Esophagus mucosa (tissue), 1 donor: ENCODE results near the gene KATNIP. TPM values are rescaled to one million over a fixed set of nuclear protein-coding genes. Genes with fewer than 3 reads are reported as not detected.

Experiments
- ATAC-seq: fragments of 200-7000 bp; cut with Tn5 transposase; one replicate; pipeline ENCODE4 v1.9.1; 2020
- total RNA-seq: library from RNA; stranded (reverse); gene quantifications from one replicate; pipeline ENCODE4 v1.2.4, GENCODE V29; 2023
- donor health status: DM: yes; HTN: yes; CAD: no.

The KATNIP gene
- total RNA-seq, 1 donor from 2014 or later = 21.0 TPM

- no peak for ATAC-seq
These were observed 35.3 kb downstream of the KATNIP start for GRCh38 chr16:27585200-27585599.

GRCh38 chr16:27586711-27587110, 36.8 kb downstream of the KATNIP start:
- no peak for ATAC-seq

DNA sequence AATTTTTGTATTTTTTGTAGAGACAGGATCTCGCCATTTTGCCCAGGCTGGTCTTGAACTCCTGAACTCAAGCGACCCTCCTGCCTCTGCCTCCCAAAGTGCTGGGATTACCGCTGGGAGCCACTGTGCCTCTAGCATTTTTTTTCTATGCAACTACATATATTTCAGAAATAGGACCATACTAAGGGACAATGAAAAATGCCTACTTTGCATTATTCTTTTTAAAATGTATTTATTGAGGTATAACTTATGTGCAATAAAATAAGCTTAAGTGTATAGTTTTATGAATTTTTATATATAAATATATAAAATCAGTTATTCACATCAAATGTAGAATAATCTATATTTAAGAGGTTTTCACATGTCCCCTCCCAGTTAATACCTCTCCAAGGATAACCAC, 38.1 kb downstream of the KATNIP start:
- ATAC-seq = no peak

DNA sequence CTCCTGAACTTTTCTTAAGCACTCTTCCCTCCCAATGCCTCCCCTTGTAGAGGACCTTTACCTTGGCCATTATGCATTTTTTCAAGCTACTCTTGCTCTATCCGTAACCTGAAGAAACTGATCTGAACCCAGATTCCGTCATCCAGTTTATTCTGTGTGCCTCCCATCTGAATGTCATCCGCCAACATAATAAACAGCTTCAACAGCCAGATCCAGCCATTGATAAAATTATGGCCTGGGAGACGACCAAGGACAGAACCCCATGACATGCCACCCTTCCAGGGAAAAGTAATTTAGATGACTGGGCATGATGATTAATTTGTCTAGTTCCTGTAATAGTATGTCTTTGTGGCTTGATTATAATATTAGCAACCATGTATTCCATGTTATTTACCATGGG, 41.9 kb downstream of the KATNIP start:
- ATAC-seq = no peak

GRCh38 chr16:27595475-27595874, 45.5 kb downstream of the KATNIP start:
- ATAC-seq = no peak

GRCh38 chr16:27595993-27596392, 46.0 kb downstream of the KATNIP start:
- ATAC-seq = no peak

GRCh38 chr16:27596411-27596810, 46.5 kb downstream of the KATNIP start:
- ATAC-seq = no peak

DNA sequence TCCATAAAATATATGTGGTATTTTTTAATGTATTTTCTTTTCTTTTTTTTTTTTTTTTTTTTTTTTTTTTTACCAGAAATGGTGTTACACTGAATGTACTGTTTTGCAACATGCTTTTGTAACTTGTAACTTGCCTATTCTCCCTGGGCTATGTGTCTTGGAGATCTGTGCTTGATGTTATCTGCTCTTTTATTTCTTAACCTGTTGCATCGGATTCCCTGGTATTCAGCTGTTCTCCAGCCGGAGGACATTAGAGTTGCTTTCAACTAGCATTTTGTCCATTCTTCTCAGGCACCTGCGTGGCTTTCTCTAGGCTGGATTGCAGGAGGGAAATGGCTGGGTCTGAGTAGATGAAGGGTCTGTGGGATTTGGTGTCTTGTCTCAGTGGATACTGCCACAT, 47.4 kb downstream of the KATNIP start:
- no peak for ATAC-seq

DNA sequence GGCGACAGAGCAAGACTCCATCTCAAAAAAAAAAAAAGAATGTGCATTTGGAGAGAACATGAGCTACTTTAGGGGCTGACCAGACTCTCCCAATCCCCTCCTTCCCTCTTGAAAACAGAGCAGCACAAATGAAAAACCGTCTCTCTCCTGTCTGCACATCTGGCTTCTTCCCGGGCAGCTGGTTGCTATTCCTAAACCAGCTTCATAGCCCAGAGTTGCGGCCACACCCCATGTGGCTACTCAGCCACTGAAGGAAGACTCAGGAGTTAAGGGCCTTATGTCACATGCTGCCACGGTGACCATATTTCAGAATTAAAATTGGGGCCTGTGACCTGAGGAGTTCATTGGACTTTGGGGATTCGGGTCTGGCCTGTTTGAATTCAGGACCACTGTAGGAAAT, 48.3 kb downstream of the KATNIP start:
- no peak for ATAC-seq

DNA sequence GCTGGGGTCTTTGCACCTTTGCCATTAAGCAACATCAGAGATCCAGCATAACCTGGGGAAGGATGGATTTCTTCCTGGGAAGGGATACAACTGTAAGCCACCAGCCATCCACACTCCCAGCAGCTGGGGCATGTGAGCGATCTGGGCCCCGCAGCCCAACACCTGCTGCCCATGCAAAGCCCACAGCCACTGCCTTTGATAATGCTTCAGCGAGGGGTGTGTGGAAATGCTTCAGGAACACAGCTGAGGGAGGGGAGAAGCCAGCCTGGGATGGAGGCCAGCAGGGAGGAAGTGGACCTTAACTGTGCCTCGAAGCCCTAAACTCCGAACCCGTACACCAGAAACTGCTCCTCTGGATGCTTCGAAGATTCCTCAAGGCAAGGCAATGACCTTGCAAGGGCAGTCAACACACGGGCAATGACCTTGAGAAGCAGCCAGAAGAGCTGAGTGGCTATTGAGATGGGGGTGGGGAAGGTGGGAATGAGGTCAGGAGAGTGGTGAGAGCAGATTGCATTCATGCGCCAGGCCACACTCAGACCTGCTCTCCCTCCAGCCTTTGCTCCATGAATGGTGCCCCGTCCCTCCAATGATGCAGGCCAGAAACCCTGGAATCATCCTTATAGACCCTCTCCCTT, 49.1 kb downstream of the KATNIP start:
- ATAC-seq = no peak

GRCh38 chr16:27599606-27600005, 49.7 kb downstream of the KATNIP start:
- no peak for ATAC-seq

Other genes with a start within 250 kb of the KATNIP start
- gene IL4R, start 236.2 kb upstream of the KATNIP start, total RNA-seq = 119 TPM
- gene IL21R, start 148.0 kb upstream of the KATNIP start, total RNA-seq = 0.56 TPM
- gene GTF3C1, start 231 bp upstream of the KATNIP start, total RNA-seq = 103 TPM